Heart left ventricle (tissue), 13 donors: ENCODE results near the gene ERMAP.

Experiments used
- CTCF ChIP-seq, 12 donors: fragments of 200-600 bp; sonication (generic) in 4 of 12; IDR thresholded peaks; one replicate each; pipeline versions ENCODE4 v1.5.0 to v1.8.0; 2018 to 2022; ENCODE audit warnings: antibody characterized with exemption in 12 of 12, mild to moderate bottlenecking in 5 of 12
- POLR2A ChIP-seq, 2 donors: fragments of 450-650 bp; IDR thresholded peaks; one replicate each; pipeline ENCODE4 v1.6.1; 2017; ENCODE audit warnings: antibody characterized with exemption in 2 of 2, mild to moderate bottlenecking in 2 of 2, moderate library complexity in 2 of 2
- donor health status: ischemic (EF 13 %, LVEDD 7.1; RV severe dilation, severe dysfunction).
- donor health status: DM: no; HTN: yes; CAD: no.
- donor health status: DM: no; HTN: no; CAD: no.
- donor health status: ischemic (EF 25% LVEDD 6.9; RV normal size, moderate dysfunction).
- donor health status: ischemic (EF 25% LVEDD 5.7; RV mildly dilated, moderate dysfunction).
- donor health status: ischemic (EF 35%, LVEDD 5.7; RV mildly dilated, moderate dysfunction).
- donor health status: nonischemic (EF 11% LVEDD 7.7; RV severe dilation, severe dysfunction).
- donor health status: DM: yes; HTN: yes; CAD: no.
- donor health status: PGD.
- donor health status: ischemic (EF 29% LVEDD 5.4; RV normal size, mild dysfunction).
- donor health status: nonischemic (EF 23%, LVEDD 6.1; RV moderate dilation, normal function).

GRCh38 chr1:42886046-42886739 lies 69.3 kb downstream of the ERMAP start:
- no peak for TF ChIP-seq CTCF (IDR thresholded peaks at IDR 0.05)
- no peak for TF ChIP-seq POLR2A (IDR thresholded peaks at IDR 0.05)
